HG02970 (cell line): ENCODE data around the gene STK32A.
"Not testable (repeated sequence)": the region's sequence is repeated elsewhere in the genome, so short reads cannot be mapped to it uniquely, and the experiment has no call there.

ENCODE experiments used
- ATAC-seq: cut with Tn5 transposase; IDR thresholded peaks from one replicate; pipeline ENCODE4 v1.9.1; 2021; ENCODE audit warnings: mild to moderate bottlenecking, moderate library complexity, moderate number of reproducible peaks; ENCODE audit not compliant: unreplicated experiment, low FRiP score

The STK32A gene

GRCh38 chr5:147339313-147339712 lies 104.5 kb downstream of the STK32A start:
- ATAC-seq: no peak

GRCh38 chr5:147340941-147341340 lies 106.1 kb downstream of the STK32A start:
- ATAC-seq: no peak

- no peak for ATAC-seq
These were observed 106.5 kb downstream of the STK32A start for GRCh38 chr5:147341345-147341744.

GRCh38 chr5:147344861-147345260 lies 110.0 kb downstream of the STK32A start:
- no peak for ATAC-seq

- no peak for ATAC-seq
These were observed 111.3 kb downstream of the STK32A start for GRCh38 chr5:147346006-147346561.

GRCh38 chr5:147348046-147348445 lies 113.2 kb downstream of the STK32A start:
- ATAC-seq: no peak

- ATAC-seq: no peak
These were observed 113.6 kb downstream of the STK32A start for GRCh38 chr5:147348451-147348850.

GRCh38 chr5:147349241-147349640 lies 114.4 kb downstream of the STK32A start:
- ATAC-seq: no peak

GRCh38 chr5:147359101-147359500 lies 124.3 kb downstream of the STK32A start:
- ATAC-seq: no peak

GRCh38 chr5:147359581-147359980 lies 124.8 kb downstream of the STK32A start:
- no peak for ATAC-seq

- ATAC-seq: no peak
These were observed 126.0 kb downstream of the STK32A start for GRCh38 chr5:147360816-147361215.

- ATAC-seq: no peak
These were observed 126.8 kb downstream of the STK32A start for GRCh38 chr5:147361441-147362175.

- ATAC-seq: not testable (repeated sequence)
These were observed 132.6 kb downstream of the STK32A start for GRCh38 chr5:147367381-147367780.

GRCh38 chr5:147369742-147370374 lies 135.0 kb downstream of the STK32A start:
- ATAC-seq: no peak

- ATAC-seq: no peak
These were observed 136.5 kb downstream of the STK32A start for GRCh38 chr5:147371290-147371689.

GRCh38 chr5:147372191-147372590 lies 137.4 kb downstream of the STK32A start:
- ATAC-seq: no peak

- ATAC-seq: no peak
These were observed 138.5 kb downstream of the STK32A start for GRCh38 chr5:147373328-147373727.

GRCh38 chr5:147375151-147375550 lies 140.3 kb downstream of the STK32A start:
- no peak for ATAC-seq

- no peak for ATAC-seq
These were observed 142.9 kb downstream of the STK32A start for GRCh38 chr5:147377682-147378081.

- ATAC-seq: no peak
These were observed 146.7 kb downstream of the STK32A start for GRCh38 chr5:147381555-147381954.

- ATAC-seq: no peak
These were observed 147.9 kb downstream of the STK32A start for GRCh38 chr5:147382776-147383175.
